ENCODE data around the gene PIK3R4.

PIK3R4 gene

DNA sequence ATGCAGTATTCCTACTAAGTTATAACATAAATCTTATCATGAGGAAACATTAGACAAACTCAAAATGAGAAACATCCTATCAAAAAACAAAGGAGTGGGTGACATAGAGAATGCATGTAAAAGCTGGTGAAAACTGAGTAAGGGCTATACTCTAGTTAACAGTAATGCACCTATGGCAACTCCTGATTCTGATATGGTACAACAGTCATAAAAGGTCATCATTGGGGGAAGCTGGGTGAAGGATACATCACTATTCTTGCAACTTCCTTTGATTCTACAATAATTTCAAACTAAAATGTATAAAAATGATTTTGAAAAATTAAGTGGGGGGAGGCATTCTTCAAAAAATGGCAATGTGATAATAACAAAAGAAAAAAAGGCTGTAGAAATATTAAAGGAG is 6.8 kb downstream of the PIK3R4 start:
- DNase-seq = no peak

- peak; percentile 33 for DNase-seq
Measured at GRCh38 chr3:130738241-130738640, 8.4 kb downstream of the PIK3R4 start.

DNA sequence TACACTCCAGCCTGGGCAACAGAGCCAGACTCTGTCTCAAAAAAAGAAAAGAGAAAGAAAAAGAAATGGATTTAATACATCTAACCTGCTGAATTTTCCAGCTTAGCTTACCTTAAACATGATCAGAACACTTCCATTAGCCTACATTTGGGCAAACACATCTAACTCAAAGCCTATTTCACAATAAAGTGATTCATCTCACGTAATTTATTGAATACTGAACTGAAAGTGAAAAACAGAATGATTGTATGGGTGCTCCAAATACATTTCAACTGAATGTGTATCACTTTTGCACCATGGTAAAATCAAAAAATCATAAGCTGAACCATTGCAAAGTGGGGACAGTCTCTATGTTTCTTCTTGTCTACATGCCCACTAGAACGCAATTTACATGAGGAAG is 9.0 kb downstream of the PIK3R4 start:
- no peak for DNase-seq

DNA sequence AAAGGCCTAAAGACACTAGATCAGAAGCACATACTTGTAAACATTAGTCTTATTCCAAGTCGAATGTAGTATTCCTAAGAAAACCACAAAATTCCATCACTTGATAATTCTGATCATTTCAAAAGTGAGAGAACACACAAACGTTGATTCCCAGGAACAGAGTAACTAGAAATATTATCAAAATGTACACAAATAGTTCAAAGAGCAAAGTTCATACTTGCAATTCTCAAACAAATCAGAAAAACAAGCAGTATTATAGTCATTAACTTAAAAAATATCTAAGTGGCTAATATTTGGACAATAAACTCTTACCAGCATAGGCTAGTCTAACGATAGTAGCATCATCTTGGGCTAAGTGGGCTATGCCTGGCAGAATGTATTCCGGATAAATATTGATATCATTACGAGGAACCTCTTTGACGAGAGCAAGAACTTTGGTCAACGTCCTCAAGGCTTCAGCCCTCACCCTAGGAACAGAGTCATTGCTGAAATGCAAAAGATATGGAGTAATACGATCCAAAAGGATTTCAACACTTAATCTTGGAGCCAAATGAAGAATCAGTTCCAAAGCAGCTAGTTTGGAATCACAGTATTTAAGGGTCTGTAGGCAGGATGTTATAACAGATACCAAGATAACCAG is 13.3 kb downstream of the PIK3R4 start:
- no peak for DNase-seq

GRCh38 chr3:130732501-130732900 is 14.1 kb downstream of the PIK3R4 start:
- DNase-seq = no peak

- DNase-seq = no peak
Measured at GRCh38 chr3:130731817-130732216, 14.8 kb downstream of the PIK3R4 start.

GRCh38 chr3:130729154-130729553 is 17.5 kb downstream of the PIK3R4 start:
- DNase-seq = no peak

DNA sequence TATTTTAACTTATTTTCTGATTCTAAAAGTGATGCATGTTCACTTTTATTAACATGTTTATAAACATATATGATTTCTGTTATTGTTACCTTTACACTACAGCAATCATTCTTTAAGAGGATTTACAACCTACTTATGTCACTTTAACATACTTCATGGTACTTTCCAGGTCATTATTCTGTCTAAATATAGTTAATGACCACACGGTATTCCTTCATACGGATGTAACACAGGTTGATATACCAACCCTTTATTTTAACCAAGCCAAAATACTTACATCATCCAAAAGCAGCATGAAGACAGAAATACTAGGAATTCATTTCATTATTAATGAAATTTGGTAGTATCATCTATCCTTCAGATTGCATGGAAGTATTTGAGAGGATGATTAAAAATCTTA is 18.6 kb downstream of the PIK3R4 start:
- no peak for DNase-seq

- no peak for DNase-seq
Measured at GRCh38 chr3:130725746-130726145, 20.9 kb downstream of the PIK3R4 start.

GRCh38 chr3:130715616-130716015 is 31.0 kb downstream of the PIK3R4 start:
- no peak for DNase-seq

DNA sequence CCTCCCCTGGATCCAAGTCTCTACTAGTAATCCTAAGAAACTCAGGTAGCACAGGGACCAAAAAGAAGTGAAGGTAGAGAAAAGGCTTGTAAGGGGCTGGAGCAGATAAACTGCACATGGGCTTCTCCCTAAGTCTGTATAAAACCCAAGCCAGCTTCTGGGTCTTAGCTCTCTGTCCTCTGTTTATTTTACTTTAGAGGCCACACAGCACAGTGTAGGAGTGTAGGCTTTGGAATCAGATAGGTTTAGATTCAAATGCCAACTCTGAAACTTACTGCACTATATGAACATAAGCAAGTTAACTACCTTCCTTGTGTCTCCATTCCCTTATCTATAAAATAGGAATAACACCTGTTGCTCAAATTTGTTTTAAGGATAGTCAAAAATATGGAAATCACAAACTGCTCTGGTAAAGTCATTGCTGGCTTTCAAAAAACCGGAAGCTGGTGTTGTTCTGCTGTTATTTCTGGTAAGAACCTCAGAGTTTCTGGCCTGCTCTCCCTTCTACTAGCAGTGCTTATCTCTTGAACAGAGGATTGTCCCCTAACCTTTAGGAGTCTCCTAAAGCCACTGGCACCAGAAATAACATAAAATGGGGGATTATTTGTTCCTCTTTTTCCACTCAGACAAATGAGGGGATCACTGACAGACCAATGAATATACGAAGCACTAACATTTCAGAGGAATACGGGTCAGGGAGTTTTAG is 33.8 kb downstream of the PIK3R4 start:
- peak; percentile 29 for DNase-seq

- DNase-seq = no peak
Measured at GRCh38 chr3:130711565-130712324, 34.9 kb downstream of the PIK3R4 start.

GRCh38 chr3:130709671-130710070 is 37.0 kb downstream of the PIK3R4 start:
- DNase-seq = no peak

DNA sequence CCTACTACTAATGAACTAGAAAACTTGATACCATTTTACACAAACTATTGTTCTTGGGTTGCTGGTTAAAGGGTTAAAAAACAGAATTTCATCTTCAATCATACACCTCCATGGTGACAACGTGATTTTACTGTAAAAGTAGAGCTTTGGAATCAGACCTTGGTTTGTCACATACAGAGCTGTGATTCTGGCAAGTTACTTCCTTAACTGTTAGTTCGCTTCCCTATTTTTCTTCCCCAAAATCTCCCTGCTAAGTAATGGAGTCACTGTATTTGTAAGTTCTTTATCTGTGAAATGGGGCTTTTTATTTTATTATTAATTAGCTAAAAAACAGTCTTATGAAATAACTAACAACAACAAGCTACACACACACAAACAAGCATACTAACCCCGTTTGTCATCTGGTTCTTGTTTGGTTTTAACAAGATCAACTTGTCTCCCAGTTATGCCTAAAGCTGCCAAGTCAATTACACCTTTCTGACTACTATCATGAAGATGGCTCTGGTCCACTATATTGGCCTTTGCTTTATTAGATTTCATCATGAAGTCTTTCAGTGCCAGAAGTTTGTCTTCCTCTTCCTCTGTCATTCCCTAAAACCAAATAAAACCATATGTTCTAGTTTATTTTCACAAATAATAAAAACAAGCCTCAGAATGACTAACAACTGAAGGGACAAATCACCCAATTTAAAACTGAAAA is 38.6 kb downstream of the PIK3R4 start:
- no peak for DNase-seq

DNA sequence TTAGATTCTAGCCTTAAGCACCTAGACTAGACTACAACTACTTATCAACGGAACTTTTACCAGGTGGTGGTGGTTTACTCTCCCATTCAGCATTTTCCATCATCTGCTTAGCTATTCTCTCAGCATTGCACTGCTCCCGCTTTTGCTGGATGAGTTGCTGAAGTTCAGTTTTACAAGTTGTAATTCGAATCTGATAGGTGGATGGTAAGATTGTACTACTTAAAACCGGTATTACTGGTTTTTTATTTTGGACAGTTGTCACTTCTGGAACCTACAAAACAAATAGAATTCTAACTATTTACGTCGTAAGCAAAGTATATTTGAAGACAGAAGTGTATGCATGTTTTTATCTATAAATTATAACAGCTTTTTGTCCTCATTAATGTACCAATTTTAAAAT is 41.1 kb downstream of the PIK3R4 start:
- DNase-seq = no peak

- DNase-seq = no peak
Measured at GRCh38 chr3:130702985-130703384, 43.6 kb downstream of the PIK3R4 start.

- no peak for DNase-seq
Measured at GRCh38 chr3:130700541-130700940, 46.1 kb downstream of the PIK3R4 start.

- peak; percentile 85 for DNase-seq
Measured at GRCh38 chr3:130699765-130700164, 46.9 kb downstream of the PIK3R4 start.

GRCh38 chr3:130693314-130693713 is 53.3 kb downstream of the PIK3R4 start:
- DNase-seq = no peak

DNA sequence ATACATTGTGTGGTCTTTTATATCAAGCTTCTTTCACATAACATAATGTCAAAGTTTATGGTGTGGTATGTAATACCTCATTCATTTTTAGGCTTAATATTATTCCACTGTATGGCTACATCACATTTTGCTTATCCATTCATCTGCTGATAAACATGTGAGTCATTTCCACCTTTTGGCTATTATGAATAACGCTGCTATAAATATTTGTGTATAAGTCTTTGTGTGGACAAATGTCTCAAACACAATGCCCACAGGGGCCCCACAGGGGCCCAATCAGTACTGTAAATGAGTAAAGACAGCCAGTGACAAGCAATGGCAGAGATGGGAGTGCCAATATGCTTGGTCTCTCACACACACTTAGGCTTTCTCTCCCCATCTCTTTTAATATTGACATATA is 54.2 kb downstream of the PIK3R4 start:
- peak; percentile 17 for DNase-seq

DNA sequence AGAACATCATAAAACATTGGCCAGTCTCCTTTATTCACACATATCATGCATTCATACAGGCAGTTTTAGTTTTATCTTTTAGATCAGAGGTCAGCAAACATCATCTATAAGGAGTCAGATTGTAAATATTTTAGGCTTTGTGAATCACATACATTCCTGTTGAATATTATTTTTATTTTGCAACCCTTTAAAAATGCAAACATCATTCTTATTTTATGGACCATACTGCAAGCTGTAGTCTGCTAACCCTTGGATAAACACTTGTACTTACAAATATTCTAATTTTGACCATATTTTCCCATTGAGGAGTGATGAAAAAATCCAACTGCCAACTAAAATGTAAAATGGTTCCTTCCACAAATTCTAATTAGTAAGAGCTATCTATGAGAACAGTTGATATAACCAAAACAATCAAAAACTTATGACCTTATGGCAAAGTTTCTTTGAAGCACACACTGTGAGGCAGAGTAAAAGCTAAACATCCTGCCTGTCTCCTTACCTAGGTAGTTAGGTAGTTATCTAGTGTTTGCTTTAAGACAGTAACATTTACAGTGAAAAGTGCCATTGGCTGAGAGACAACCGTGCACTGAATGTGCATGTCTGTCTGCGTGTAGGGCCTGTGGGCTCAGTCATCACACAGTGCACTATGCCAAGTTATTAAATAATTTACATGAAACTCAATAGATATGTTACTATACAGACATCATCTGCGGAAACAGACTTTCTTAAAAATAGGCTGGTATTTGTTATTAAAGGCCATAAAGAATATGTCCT is 57.7 kb downstream of the PIK3R4 start:
- no peak for DNase-seq

DNA sequence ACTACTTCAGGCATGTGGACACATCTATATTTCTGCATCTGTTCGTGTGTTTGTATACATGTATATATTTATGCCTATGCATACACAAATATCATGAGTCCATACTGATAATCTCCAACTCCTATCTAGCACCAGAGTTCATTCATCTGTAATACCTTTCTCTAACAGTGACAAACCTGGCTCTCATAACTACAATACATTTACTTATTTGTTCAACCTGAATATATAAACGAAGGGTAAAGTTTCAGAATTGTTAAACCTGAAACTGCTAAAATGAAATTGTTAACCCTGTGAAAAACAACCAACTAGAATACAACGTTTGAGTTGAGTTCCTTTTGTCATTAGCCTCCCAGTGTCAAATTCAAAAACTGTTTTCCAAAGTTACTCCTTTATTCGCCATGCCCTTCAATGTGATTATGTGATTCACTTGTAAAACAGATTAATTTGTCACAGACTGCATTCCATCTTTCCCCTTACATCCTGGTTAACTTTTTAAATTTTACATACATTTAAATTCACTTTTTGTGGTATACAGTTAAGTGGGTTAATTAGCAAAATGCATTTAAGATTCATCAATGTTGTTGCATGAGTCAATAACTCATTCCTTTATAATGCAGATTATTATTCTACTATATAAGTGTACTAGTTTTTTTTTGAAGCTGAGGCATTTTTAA is 58.5 kb downstream of the PIK3R4 start:
- DNase-seq = no peak
